Adipocyte (in vitro differentiated cells): ENCODE data around the gene PBX1.

Experiments
- DNase-seq: peaks from one replicate; pipeline ENCODE4 v3.0.0-alpha.2; 2015; ENCODE audit warnings: low read depth
- H3K27me3 ChIP-seq: replicated peaks from 2 replicates; pipeline ENCODE4 v1.7.0; 2013; ENCODE audit warnings: mild to moderate bottlenecking, low read length, moderate library complexity; ENCODE audit not compliant: control insufficient read depth, insufficient read depth
- H3K36me3 ChIP-seq: 2 replicates; pipeline ENCODE4 v1.7.0; 2013; ENCODE audit warnings: low read length, mild to moderate bottlenecking, moderate library complexity; ENCODE audit not compliant: control insufficient read depth, insufficient read depth, severe bottlenecking
- H3K4me1 ChIP-seq: 2 replicates; pipeline ENCODE4 v1.7.0; 2013; ENCODE audit warnings: mild to moderate bottlenecking, low read length, moderate library complexity; ENCODE audit not compliant: control insufficient read depth, insufficient read depth
- H3K4me3 ChIP-seq: 2 replicates; pipeline ENCODE4 v1.7.0; 2013; ENCODE audit warnings: mild to moderate bottlenecking, low read length, moderate library complexity
- H3K9ac ChIP-seq: 2 replicates; pipeline ENCODE4 v1.7.0; 2013; ENCODE audit warnings: mild to moderate bottlenecking, low read length, moderate library complexity
- H3K9me3 ChIP-seq: 2 replicates; pipeline ENCODE4 v1.7.0; 2013; ENCODE audit warnings: mild to moderate bottlenecking, low read length, moderate library complexity; ENCODE audit not compliant: control insufficient read depth

PBX1 gene

GRCh38 chr1:164769486-164770130 is 210.6 kb downstream of the PBX1 start:
- no peak for DNase-seq
- Histone ChIP-seq H3K4me1 (peaks cover 89% of the 10 kb centered on the region), H3K9me3 (no peaks in the 10 kb centered on the region), H3K4me3 (peak overlapping the region; percentile 18), H3K9ac (peak overlapping the region; percentile 87), H3K27me3 (no peaks in the 10 kb centered on the region), H3K36me3 (no peaks in the 10 kb centered on the region)

GRCh38 chr1:164770131-164770529 is 211.1 kb downstream of the PBX1 start:
- H3K9me3 ChIP-seq: no peaks in the 10 kb centered on the region
- no peak for DNase-seq
- peaks cover 84% of the 10 kb centered on the region for H3K4me1 ChIP-seq

GRCh38 chr1:164771041-164771618 is 212.1 kb downstream of the PBX1 start:
- H3K4me3 ChIP-seq: peak overlapping the region; percentile 46
- no peaks in the 10 kb centered on the region for H3K9me3 ChIP-seq
- no peaks in the 10 kb centered on the region for H3K36me3 ChIP-seq
- peak overlapping the region; percentile 68 for H3K9ac ChIP-seq
- no peaks in the 10 kb centered on the region for H3K27me3 ChIP-seq
- DNase-seq: peak; percentile 65
- H3K4me1 ChIP-seq: peaks cover 74% of the 10 kb centered on the region

More at GRCh38 chr1:164770131-164770529, 211.1 kb downstream of the PBX1 start:
- H3K9ac ChIP-seq: no peak overlapping the region
- no peaks in the 10 kb centered on the region for H3K27me3 ChIP-seq
- no peak overlapping the region for H3K4me3 ChIP-seq
- no peaks in the 10 kb centered on the region for H3K36me3 ChIP-seq

GRCh38 chr1:164771619-164772361 is 212.8 kb downstream of the PBX1 start:
- H3K9ac ChIP-seq: peak overlapping the region; percentile 68
- H3K27me3 ChIP-seq: no peaks in the 10 kb centered on the region
- peak overlapping the region; percentile 46 for H3K4me3 ChIP-seq
- peak; percentile 64 for DNase-seq
- H3K9me3 ChIP-seq: no peaks in the 10 kb centered on the region
- H3K4me1 ChIP-seq: peaks cover 69% of the 10 kb centered on the region
- H3K36me3 ChIP-seq: no peaks in the 10 kb centered on the region

- peak; percentile 89 for DNase-seq
- Histone ChIP-seq H3K27me3 (no peaks in the 10 kb centered on the region), H3K36me3 (no peaks in the 10 kb centered on the region), H3K9me3 (no peaks in the 10 kb centered on the region), H3K9ac (peak overlapping the region; percentile 68), H3K4me3 (no peak overlapping the region), H3K4me1 (peaks cover 61% of the 10 kb centered on the region)
Measured at GRCh38 chr1:164772635-164773034, 213.7 kb downstream of the PBX1 start.

- no peaks in the 10 kb centered on the region for H3K27me3 ChIP-seq
- no peak overlapping the region for H3K4me3 ChIP-seq
- no peaks in the 10 kb centered on the region for H3K9me3 ChIP-seq
- H3K36me3 ChIP-seq: no peaks in the 10 kb centered on the region
- no peak for DNase-seq
- peak overlapping the region; percentile 68 for H3K9ac ChIP-seq
- H3K4me1 ChIP-seq: peaks cover 56% of the 10 kb centered on the region
Measured at GRCh38 chr1:164773102-164773501, 214.1 kb downstream of the PBX1 start.

- Histone ChIP-seq H3K9me3 (no peaks in the 10 kb centered on the region), H3K9ac (no peak overlapping the region), H3K4me1 (peaks cover 43% of the 10 kb centered on the region), H3K36me3 (no peaks in the 10 kb centered on the region), H3K4me3 (no peak overlapping the region), H3K27me3 (no peaks in the 10 kb centered on the region)
- no peak for DNase-seq
Measured at GRCh38 chr1:164774413-164774812, 215.4 kb downstream of the PBX1 start.

- no peak for DNase-seq
- H3K4me1 ChIP-seq: peaks cover 42% of the 10 kb centered on the region
Measured at GRCh38 chr1:164774819-164775654, 216.1 kb downstream of the PBX1 start.

GRCh38 chr1:164777518-164777917 is 218.5 kb downstream of the PBX1 start:
- DNase-seq: no peak
- H3K9me3 ChIP-seq: no peaks in the 10 kb centered on the region
- peaks cover 42% of the 10 kb centered on the region for H3K4me1 ChIP-seq
- H3K9ac ChIP-seq: no peak overlapping the region
- H3K4me3 ChIP-seq: no peak overlapping the region
- no peaks in the 10 kb centered on the region for H3K27me3 ChIP-seq
- no peaks in the 10 kb centered on the region for H3K36me3 ChIP-seq

More at GRCh38 chr1:164774819-164775654, 216.1 kb downstream of the PBX1 start:
- no peak overlapping the region for H3K4me3 ChIP-seq
- no peaks in the 10 kb centered on the region for H3K27me3 ChIP-seq
- H3K9me3 ChIP-seq: no peaks in the 10 kb centered on the region
- H3K9ac ChIP-seq: no peak overlapping the region
- H3K36me3 ChIP-seq: no peaks in the 10 kb centered on the region

GRCh38 chr1:164779376-164779775 is 220.4 kb downstream of the PBX1 start:
- H3K9me3 ChIP-seq: no peaks in the 10 kb centered on the region
- DNase-seq: no peak
- H3K27me3 ChIP-seq: no peaks in the 10 kb centered on the region
- no peak overlapping the region for H3K9ac ChIP-seq
- H3K4me1 ChIP-seq: peaks cover 43% of the 10 kb centered on the region
- no peak overlapping the region for H3K4me3 ChIP-seq
- H3K36me3 ChIP-seq: no peaks in the 10 kb centered on the region
